ENCODE data around the gene TMEM171.

The TMEM171 gene

DNA sequence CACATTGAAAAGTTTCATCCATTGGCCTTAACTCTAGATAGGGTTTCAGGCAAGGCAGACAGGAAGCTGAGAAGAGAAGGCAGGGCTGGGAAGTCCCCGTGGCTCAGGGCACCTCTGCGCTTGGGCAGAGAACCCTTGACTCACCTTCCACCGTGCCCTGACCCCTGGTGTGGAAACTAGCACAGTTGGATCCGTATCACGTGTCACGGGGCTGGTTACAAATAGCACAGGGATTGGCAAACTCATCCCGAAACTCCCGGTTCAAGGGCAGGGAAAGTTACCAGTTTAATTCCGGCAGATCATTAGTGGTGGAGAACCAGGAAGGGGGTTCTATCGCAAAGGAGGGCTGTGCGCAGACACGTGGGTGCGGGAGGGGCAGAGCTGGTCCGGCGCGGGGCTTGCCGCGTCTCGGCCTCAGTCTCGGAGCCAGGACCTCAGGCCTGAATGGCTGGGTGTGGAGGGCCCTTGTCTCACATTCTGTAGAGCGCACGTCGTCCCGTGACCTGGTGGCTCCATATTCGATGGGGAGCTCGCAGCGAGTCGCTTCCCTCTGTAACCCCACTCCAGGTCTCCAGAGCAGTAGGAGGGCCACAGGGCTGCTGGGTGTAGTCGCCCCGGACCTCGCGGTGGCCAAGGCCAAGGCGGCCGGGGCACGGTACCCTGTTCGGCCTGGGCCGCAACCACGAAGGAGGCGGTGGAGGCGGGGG, 771 bp upstream of the TMEM171 start:
- peak overlapping the region; percentile 18 for H3K4me3 ChIP-seq (ENCODE audit: low read depth, low read length)

- peak overlapping the region; percentile 55 for H3K4me3 ChIP-seq (ENCODE audit: low read depth, low read length)
These were observed 716 bp downstream of the TMEM171 start for GRCh38 chr5:73121119-73121463.

DNA sequence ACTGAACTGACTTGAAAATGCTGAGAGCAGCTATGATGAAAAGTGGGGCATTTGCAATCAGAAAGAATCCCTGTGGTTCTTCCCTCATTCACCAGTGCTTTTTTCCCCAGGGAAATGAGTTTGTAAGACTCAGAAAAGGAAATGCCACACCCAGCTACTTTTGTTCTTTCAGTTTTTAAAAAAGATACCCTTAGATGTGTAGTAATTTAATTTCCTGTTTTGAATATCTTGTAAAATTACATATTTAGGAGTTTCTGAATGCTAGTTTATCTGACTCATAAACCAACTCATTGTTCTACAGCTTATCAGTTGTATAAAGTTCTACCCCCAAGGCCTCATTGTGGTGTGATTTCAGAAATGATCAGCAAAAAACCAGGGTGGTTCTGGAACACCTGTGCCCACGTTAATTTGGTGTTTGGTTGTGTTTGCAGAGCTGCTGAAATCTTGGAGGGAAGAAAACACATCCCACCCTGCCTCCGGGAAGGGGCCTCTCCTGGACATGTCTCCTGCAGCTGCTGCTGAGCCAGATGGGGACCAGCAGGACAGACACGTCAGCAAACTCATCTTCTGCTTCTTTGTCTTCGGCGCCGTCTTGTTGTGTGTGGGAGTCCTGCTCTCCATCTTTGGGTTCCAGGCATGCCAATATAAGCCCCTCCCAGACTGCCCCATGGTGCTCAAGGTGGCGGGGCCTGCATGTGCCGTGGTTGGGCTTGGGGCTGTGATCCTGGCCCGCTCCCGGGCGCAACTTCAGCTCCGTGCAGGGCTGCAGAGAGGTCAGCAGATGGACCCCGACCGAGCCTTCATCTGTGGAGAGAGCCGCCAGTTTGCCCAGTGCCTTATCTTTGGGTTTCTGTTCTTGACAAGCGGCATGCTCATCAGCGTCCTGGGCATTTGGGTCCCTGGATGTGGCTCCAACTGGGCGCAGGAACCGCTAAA, 2.8 kb downstream of the TMEM171 start:
- no peak overlapping the region for H3K4me3 ChIP-seq (ENCODE audit: low read depth, low read length)

GRCh38 chr5:73125289-73125688, 4.9 kb downstream of the TMEM171 start:
- H3K4me3 ChIP-seq (ENCODE audit: low read depth, low read length) = no peak overlapping the region

DNA sequence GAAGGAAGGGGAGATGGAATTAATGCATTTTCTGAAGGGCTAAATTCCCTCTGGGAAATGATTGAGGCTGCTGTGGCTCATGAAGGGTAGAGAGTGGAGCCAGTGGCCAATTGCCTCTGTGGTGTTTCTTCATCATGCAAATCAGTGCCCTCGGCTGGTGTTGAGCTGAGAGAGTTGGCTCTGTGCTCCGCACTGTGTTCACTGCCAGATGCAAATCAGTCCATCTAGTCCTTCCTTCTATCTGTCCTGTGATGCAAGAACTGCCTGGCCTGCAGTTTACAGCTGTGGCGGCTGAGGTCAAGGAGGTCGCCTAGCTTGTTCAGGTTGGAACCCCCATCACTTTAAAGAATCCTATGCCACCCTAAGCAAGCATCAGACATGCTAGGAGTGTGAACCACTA, 6.0 kb downstream of the TMEM171 start:
- no peak overlapping the region for H3K4me3 ChIP-seq (ENCODE audit: low read depth, low read length)

DNA sequence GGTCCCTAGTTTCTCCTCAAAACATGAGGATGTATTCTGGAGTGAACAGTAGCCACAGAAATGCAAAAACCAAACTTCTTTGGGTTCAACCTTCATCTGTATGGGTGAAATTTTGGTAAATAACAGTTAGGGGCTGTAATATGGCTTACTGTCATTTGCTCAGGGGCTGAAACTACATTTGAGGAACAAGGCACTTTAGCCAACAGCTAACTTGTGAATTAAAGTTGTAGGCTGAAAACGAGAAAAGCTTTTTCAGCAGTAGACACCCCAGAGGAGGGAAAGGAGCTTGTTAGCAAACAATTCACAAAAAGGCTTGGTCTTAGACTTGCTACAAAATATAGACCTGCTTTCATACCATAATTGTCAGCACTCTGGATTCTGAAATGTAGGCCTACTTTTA, 6.6 kb downstream of the TMEM171 start:
- no peak overlapping the region for H3K4me3 ChIP-seq (ENCODE audit: low read depth, low read length)

DNA sequence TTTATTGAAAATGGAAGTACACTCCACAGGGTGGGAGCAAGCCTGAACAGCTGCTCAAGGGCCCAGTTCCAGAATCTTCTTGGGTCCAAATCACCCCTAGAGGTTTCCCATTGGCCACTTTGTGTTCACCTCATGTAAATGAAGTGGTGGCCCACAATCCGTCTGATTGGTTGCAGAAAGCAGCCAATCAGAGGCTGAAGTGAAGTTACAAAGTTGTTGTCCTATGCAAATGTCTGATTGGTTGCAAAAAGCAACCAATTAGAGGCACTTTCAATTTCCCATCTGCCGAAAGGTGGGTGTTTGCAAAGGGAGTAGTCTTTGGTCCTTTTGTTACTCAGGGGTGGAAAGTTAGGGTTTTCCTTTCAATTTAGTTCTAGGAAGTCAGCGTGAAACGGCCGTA, 8.8 kb downstream of the TMEM171 start:
- H3K4me3 ChIP-seq (ENCODE audit: low read depth, low read length) = no peak overlapping the region

DNA sequence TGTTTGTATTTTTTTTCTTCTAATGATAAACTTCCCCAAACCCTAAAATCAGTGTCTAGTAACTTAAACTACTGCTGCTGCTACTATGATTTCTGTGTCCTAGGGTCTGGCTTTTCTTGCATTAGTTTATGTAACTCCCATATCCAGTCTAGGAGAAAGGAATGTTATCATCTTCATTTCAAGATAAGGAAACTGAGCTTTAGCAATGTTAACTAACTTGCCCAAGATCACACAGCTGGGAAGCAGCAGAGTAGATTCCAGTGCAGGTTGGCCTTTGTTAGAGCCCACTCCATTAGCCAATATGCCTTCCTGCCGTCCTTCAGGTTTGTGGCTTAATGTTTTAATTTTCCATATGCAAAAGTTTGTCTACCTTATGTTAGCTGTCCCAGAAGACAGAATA, 10.4 kb downstream of the TMEM171 start:
- H3K4me3 ChIP-seq (ENCODE audit: low read depth, low read length) = no peak overlapping the region

GRCh38 chr5:73131711-73132425, 11.5 kb downstream of the TMEM171 start:
- H3K4me3 ChIP-seq (ENCODE audit: low read depth, low read length) = no peak overlapping the region

GRCh38 chr5:73132759-73133158, 12.4 kb downstream of the TMEM171 start:
- no peak overlapping the region for H3K4me3 ChIP-seq (ENCODE audit: low read depth, low read length)

DNA sequence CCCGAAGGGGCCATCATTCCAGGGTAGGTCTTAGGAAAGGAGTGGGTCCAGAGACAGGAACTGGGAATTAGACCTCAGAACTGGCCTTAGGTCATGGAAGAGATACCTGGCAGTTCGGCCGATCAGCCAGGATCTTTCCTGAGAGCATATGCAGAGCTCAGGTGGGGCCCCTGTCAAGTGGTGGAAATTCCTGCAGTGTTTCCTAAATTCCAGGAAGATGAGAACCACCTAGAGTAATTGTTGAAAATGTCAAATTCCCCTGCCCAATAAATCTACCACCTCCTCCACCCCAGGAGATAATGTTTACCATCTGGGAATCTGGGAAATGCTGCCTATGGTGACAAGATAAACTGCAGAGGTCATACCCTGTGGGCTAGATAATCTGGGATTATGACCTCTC, 14.6 kb downstream of the TMEM171 start:
- no peak overlapping the region for H3K4me3 ChIP-seq (ENCODE audit: low read depth, low read length)

DNA sequence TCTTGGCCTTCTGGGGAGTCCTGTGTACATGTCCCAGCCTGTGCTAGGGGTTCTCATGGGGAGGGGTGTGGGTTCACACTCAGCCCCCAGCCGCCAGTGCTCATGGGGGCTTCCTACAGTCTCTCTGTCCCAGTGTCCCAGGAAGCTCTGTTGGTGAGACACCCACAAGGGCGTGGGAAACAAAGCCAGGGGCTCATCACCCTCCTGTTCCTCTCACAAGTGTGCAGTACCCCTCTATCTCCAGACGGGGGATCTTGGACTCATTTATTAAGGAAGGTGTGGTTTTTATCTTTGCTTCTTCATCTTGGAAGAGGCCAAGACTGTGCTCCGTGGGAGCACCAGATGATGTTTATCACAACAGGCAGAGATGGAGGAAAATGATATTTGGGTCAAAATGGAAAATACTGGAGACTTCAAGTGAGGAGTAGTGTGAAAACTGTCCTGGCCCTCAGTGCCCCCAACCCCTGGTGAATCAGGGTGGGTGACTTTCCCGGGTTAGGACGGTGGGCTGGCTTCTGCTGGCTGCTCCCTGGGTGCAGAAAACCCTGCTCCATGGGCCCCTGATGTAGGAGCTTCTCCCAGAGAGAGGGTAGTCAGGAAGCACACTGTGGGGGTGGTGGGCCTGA, 15.2 kb downstream of the TMEM171 start:
- H3K4me3 ChIP-seq (ENCODE audit: low read depth, low read length) = no peak overlapping the region

DNA sequence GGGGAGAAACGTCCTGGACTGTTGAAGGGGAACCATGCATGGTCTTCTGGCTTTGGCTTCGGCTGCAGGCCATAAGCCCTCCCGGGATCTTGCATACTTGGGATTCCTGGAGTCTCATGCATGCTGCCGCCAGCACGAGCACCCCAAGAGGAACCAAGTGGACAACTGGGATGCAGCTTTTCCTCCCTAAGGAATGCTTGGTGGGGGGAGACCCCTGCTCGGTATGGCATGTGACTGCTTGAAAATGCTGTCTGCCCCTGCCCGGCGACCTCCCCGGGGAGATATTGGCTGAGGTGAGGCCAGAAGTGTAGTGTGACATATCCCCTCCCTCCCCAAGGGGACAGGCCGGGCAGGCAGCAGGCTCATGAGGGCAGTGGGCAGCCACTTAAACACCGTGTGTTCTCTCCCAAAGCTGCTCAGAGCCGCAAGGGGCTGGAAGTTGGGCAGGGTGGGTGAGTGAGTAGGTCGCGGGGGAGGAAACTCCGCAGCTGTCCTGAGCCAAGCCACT, 15.7 kb downstream of the TMEM171 start:
- no peak overlapping the region for H3K4me3 ChIP-seq (ENCODE audit: low read depth, low read length)

GRCh38 chr5:73137563-73138530, 17.5 kb downstream of the TMEM171 start:
- no peak overlapping the region for H3K4me3 ChIP-seq (ENCODE audit: low read depth, low read length)

GRCh38 chr5:73139485-73139884, 19.1 kb downstream of the TMEM171 start:
- H3K4me3 ChIP-seq (ENCODE audit: low read depth, low read length) = no peak overlapping the region

GRCh38 chr5:73140801-73141200, 20.4 kb downstream of the TMEM171 start:
- no peak overlapping the region for H3K4me3 ChIP-seq (ENCODE audit: low read depth, low read length)

- no peak overlapping the region for H3K4me3 ChIP-seq (ENCODE audit: low read depth, low read length)
These were observed 21.7 kb downstream of the TMEM171 start for GRCh38 chr5:73142035-73142434.

- no peak overlapping the region for H3K4me3 ChIP-seq (ENCODE audit: low read depth, low read length)
These were observed 23.3 kb downstream of the TMEM171 start for GRCh38 chr5:73143716-73144115.

- H3K4me3 ChIP-seq (ENCODE audit: low read depth, low read length) = no peak overlapping the region
These were observed 29.2 kb downstream of the TMEM171 start for GRCh38 chr5:73149540-73149939.

- no peak overlapping the region for H3K4me3 ChIP-seq (ENCODE audit: low read depth, low read length)
These were observed 30.5 kb downstream of the TMEM171 start for GRCh38 chr5:73150876-73151275.
